GM12873 (cell line): ENCODE results near the gene RAB34.

Experiments
- TF ChIP-seq, protein P1 (sequence below): IDR thresholded peaks from 2 replicates; pipeline ENCODE4 v1.5.1; 2012; ENCODE audit warnings: low read depth, mild to moderate bottlenecking, moderate library complexity, low read length, control low read depth; ENCODE audit not compliant: insufficient read depth; ENCODE audit errors: missing control alignments

RAB34 gene

DNA sequence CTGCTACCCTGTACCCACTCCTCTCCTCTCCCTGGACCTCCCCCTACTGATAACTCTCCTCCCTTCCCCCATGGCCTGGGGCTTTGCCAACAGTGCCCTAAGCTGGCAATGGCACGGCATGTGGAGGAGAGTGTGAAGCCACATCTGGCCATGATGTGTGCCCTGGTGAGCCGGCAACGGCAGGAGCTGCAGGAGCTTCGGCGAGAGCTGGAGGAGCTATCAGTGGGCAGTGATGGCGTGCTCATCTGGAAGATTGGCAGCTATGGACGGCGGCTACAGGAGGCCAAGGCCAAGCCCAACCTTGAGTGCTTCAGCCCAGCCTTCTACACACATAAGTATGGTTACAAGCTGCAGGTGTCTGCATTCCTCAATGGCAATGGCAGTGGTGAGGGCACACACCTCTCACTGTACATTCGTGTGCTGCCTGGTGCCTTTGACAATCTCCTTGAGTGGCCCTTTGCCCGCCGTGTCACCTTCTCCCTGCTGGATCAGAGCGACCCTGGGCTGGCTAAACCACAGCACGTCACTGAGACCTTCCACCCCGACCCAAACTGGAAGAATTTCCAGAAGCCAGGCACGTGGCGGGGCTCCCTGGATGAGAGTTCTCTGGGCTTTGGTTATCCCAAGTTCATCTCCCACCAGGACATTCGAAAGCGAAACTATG lies 31.3 kb upstream of the RAB34 start:
- TF ChIP-seq, protein P1, sequence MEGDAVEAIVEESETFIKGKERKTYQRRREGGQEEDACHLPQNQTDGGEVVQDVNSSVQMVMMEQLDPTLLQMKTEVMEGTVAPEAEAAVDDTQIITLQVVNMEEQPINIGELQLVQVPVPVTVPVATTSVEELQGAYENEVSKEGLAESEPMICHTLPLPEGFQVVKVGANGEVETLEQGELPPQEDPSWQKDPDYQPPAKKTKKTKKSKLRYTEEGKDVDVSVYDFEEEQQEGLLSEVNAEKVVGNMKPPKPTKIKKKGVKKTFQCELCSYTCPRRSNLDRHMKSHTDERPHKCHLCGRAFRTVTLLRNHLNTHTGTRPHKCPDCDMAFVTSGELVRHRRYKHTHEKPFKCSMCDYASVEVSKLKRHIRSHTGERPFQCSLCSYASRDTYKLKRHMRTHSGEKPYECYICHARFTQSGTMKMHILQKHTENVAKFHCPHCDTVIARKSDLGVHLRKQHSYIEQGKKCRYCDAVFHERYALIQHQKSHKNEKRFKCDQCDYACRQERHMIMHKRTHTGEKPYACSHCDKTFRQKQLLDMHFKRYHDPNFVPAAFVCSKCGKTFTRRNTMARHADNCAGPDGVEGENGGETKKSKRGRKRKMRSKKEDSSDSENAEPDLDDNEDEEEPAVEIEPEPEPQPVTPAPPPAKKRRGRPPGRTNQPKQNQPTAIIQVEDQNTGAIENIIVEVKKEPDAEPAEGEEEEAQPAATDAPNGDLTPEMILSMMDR: no peak

DNA sequence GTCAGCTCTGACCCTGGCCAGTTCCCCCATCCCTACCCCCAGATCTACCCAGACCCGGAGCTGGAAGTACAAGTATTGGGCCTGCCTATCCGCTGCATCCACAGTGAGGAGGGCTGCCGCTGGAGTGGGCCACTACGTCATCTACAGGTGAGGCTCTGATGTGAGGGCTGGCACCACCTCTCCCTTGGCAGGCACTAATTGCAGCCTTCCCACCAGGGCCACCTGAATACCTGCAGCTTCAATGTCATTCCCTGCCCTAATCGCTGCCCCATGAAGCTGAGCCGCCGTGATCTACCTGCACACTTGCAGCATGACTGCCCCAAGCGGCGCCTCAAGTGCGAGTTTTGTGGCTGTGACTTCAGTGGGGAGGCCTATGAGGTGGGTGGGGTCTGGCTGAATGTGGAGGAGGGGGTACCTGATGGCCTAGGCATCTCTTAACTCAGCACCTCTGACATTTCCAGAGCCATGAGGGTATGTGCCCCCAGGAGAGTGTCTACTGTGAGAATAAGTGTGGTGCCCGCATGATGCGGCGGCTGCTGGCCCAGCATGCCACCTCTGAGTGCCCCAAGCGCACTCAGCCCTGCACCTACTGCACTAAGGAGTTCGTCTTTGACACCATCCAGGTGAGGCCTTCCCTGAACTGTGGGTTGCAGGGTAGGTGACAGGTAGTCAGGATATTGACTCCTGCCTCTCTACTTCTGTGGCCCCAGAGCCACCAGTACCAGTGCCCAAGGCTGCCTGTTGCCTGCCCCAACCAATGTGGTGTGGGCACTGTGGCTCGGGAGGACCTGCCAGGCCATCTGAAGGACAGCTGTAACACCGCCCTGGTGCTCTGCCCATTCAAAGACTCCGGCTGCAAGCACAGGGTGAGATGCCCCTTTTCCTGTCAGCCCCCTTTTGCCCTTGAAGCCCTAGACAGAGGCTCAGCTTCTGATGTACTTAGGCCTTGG lies 30.4 kb upstream of the RAB34 start:
- TF ChIP-seq, protein P1: no peak

DNA sequence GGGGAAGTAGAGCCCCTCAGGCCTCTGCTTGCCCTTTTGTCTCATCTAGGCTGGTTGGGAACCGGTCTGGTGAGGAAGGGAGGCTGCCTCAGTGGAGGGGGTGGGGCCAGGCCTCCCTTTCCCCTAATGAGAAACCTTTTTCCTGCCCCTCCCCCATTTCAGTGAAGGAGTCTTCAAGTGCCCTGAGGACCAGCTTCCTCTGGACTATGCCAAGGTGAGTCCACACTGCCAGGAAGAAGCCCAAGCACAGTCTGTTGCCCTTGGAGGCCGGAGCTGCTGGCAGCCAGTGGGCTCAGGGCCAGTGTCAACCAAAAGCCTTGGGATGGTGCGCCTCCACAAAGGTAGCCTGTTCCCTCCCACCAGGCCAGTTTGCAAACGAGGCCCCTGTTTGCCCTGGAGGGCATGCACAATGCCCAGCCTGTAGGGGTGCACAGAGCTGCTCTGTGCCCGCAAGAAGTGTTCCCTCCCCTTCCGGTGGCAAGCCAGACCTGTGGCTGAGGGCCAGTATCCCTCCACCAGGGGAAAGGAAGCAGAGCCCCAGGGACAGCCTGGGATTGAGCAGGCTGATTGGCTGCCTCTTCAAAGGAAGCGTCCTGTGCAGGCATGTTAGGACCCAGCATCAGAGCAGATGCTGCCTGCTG lies 29.5 kb upstream of the RAB34 start:
- TF ChIP-seq, protein P1: no peak

DNA sequence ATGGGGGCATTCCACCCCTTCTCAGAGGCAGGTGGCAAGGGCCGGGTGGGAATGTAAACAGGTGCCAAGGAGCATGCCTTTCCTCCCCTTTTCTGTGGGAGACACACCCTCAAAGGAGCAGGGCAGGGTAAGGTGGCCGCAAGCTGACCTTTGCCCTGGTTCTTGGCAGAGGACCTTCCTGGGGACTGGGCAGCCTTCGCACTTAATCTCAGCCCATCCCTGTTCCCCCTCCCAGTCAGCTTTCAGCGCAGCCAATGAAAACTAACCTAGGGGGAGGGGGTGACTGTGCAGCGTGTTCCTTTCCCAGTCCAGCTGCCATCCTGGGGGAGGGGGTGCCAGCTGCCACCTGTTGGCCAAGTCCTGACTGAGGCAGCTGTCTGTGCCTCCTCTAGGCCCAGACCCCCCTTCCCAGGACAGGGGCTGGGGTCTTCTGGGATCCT lies 29.0 kb upstream of the RAB34 start:
- TF ChIP-seq, protein P1: no peak

DNA sequence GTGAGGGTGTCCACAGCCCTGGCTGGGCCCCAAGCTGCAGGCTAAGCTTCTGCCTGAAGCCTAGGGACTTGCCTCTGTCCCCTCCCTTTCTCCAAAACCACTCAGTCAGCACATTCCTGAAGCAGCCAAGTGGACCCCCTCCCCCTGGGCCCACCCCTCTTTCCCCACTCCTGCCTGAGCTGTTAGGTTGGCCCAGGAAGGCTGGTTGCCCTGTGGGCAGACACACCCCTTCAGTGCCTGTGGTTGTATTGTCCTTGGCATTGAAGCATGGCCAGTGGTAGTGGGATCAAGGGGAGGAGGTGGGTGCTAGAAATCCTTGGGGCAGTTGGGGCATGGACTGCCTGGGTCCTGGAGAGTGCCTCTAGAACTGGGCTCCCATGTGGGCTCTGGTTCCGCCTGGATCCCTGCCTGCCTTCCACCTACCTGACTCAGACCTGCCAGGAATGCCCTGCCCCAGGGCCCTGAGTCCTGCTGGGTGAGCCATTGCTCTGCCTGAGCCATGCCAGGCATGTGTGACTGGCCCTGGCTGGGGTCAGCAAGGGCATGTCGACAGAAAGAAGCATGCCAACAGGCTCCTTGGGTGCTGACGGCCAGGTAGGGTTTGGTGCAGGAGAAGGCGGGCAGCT lies 28.2 kb upstream of the RAB34 start:
- TF ChIP-seq, protein P1: no peak

DNA sequence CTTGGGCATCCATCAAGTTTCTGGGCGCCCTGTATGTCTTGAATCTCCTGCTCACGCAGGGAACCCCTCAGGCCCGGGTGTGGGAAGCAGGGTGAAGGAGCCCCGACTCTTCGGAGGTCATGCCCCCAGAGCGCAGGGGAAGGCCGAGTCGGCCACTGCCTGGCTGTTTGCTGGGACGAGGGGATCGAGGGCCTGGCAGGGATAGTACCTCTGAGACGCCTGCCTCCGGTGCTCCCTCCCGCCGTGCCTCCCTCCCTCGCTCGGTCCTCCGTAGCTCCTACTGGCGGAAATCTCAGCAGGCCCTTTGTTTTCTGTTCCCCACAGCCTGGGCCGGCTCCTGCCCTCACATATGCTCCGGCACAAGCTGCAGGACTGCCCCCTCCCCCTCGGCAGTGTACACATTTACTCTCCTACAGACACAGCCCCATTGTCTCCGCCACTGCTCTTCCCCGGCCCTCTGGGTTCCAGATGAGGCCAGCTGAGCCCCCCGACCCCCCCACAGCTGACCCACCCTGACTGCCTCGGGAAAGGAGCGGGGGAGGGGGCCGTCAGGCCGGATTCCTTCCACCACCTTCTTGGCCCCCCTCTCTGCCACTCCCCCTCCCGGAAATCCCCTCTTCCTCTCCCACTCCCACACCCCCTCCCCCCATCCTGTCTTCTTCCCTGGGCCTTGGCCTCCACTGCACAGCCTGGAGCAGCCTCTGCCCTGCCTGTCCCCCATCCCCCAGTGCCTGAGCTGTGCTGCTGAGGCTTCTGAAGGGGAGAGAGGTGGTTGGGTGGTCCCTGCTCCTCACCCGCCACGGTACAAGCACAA lies 27.5 kb upstream of the RAB34 start:
- TF ChIP-seq, protein P1: no peak
